Measurements from ENCODE around the gene MPV17. TPM values are rescaled to one million over a fixed set of nuclear protein-coding genes. Genes with fewer than 3 reads are reported as not detected.

The MPV17 gene, protein sequence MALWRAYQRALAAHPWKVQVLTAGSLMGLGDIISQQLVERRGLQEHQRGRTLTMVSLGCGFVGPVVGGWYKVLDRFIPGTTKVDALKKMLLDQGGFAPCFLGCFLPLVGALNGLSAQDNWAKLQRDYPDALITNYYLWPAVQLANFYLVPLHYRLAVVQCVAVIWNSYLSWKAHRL
- 64.8 and 67.7 TPM in 2 replicates for total RNA-seq

DNA sequence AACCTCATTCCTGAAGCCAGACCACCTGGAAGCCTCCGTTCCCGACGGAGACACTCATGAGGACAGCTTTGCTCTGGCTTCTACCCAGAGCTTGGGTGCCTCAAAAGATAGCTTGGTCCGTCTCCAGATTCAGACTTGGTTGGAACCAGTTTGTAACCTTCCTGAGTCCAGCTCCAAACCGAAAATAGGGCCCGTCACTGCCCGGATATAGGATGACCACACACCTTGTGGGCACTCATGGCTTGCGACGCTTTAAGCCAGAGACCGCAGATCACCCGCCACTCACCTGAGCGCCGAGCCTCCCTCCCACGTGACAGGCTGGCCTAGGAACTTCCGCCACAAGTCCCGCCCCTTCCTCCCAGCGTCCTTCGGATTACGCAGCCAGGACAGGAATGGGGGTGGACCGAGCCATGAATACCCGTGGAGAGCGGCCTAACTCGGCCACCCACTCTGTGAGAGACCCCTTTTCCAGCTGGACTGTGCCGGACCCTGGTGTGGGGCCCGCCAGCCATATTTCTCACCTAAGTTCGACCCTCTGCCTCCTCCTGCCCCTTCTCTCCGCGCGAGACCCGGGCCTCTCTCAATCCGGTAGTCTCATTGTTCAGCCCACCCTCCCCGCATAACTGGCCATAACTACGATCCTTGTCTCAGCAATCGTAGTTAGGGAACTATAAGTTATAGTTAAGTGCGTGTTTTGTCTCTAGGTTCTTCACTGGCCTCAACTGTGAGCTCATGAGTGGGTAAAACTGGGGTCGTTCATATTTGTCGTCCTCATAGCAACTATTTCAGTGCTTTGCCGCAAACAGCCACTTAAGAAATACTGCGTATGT lies at the start of gene MPV17:
TSS of gene MPV17 (minus strand) at position 332 of the 830 bp plus-strand sequence. CDS start 580 bp downstream, outside the sequence.

DNA sequence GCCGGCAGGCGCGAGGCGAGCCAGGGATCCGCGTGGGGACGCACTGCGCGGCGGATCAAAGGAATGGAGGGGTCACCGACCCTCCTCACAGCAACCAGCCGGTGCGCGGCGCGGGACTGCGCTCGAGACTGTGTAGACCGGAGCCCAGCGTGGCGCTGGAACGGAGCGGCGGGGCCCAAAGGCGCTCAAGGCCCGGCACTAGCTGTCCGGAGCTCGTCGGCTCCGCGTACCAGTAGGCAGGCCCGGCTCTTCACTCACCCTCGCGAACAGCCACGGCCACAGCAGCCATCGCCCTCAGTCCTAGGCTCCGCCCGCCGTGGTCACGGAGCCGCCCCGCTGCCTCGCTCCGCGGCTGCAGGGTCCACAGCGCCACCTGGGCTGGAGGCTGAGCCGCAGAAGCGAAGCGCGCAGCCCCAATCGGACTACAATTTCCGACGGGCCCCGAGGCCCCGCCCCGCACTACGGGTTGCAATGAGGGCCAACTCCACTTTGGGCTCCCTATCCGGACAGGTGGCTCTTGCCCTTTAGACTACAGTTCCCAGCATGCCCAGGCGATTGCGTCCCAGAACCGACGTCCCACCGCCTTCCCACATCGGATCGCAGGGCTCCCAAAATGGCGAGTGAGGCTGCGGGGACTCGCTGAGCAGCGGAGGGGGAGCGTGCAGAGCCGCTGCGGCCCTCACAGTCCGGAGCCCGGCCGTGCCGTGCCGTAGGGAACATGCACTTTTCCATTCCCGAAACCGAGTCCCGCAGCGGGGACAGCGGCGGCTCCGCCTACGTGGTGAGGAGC lies 47.3 kb upstream of the MPV17 start, which contains the start of the genes EIF2B4 and SNX17:
TSS of gene EIF2B4 (minus strand) at position 313 of the 790 bp plus-strand sequence. CDS start at position 289, 24 bp downstream.
TSS of gene SNX17 (plus strand) at position 591 of the 790 bp plus-strand sequence. CDS start at position 719, 128 bp downstream.

DNA sequence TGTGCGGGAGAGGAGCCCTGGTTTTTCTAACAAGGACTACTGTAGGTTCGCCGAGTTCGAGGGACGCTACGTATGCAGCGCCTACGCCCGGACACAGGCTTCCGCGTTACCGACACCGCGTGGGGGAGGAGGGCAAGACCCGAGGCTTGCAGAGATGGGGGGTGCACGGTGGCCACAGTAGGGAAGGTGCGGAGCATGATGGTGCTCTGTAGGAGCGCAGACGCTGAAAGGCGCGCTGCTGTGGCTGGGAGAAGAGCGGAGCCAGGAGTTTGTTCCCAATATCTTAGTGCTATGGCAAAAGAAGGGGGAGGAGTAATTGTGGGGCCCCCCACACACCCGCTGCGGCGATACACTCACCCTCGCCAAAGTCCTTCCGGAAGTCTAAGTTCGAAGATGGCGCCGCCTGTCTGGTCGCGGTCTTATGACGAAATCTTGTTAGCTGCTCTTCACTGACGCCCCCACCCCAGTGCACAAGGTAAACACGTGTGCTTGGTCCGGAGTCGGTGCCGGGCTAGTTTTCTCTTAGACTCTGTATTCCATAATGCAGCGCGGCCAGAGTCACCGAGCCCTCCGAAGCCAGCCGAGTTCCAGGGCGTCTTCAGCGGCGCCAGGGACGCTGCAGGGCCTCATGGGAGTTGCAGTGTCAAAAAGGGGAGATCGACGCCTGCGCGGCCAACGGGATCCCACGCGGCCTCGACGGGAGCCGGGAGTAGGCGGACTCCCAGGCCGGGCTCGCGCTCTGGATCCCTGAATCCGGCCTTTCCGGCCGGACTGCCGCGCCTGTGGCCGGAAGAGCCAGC lies 33.7 kb upstream of the MPV17 start, which contains the start of gene GTF3C2:
TSS of gene GTF3C2 (minus strand) at position 383 of the 800 bp plus-strand sequence. CDS start 13,210 bp downstream, outside the sequence.

DNA sequence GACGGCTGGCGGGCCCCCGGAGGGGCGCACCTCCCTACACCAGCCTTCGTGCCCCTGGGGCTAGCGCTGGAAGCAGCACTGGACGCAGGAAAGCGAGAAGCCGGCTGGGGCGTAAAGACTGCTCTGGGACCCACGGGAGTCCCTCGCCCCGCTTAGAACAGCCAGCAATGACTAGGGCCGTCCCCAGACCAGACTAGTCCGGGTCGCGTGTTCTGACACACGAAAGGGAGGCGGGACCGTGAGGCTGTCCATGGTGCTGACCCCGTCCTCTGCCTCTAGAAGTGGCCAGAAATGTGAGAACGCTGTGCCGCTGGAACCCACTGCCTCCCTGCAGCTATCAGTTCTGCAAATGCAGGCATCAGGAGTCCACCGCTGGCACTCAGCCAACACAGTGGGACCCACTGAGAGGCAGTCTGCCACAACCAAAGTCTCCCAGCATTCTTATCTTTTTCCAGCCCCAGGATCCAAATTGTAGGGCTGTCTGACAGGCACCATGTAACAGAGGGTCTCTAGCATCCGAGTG lies 14.5 kb downstream of the MPV17 start, which contains the start of gene UCN:
TSS of gene UCN (minus strand) at position 87 of the 523 bp plus-strand sequence. CDS start 550 bp downstream, outside the sequence.

DNA sequence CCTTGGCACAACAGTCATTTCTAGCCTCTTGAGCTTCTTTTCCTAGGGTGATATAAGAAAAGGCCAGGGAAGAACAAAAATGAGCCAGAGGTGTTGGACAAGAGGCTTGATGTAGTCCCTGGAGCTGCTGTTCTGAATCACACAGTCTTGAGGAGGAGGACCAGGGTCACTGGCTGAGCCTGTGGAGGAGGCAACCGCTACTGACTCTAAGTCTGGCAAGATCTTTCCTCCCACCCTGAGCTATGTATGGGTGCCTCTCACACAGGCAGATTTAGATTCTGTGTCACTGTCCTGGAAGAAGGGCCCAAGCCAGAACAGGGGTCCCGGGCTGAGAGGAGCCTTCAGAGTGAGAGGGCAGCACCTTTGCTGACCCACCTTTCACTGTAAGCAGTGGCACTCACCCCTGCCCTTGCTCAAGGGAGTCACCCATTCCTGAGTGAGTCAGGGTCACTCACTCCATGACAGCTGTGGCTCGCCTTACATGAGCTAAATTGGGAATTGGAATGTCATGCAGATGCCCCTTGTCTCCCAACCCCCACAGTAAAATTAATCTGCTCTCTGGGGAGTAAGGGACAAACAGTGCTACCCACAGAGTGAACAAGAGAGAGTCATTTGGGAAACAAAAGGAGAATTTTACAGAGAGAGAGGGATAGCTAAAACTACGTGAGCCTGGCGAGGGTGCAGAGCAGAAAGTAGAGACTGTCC lies 40.9 kb downstream of the MPV17 start, which contains the start of gene TRIM54:
TSS of gene TRIM54 (plus strand) at position 575 of the 705 bp plus-strand sequence. CDS start 303 bp downstream, outside the sequence.

DNA sequence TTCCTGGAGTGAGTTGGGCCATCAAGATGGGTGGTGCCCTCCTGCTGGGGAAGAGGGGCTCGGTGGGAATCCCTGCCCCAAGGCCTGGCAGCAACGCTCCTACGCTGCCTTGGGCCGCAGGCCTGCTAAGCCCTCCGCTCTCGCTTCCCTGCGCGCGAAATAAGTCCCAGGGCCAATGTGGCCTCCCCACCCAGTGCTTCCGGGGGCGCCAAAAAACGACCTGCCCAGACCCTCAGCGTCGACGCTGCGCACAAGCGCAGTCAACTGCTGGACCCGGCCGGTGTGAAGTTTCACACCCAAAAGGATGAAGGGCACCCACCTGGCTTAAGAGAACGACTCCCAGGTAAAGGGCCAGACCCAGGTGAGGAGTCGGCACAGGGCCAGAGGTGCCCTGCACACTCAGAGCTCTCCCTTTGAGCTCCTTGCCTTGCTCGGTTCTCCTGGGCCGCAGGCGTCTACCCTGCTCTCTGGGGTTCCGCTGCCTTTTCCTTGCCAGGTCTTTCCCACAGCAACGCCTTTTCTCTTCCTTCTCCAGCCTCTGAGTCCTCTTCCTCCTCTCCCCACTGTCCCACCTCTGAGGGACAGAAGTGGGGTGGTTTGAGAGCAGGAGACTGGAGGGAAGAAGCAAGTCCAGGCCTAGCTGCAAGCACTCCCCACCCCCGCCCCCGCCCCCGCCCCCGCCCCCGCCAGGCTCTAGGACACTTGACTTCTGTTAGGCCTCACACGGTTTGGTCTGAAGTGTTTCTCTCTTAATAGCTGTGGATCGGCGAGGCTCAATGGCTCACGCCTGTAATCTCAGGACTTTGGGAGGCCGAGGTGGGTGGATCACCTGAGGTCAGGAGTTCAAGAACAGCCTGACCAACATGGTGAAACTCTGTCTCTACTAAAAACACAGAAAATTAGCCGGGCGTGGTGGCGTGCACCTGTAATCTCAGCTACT lies 47.4 kb downstream of the MPV17 start, which contains the start of gene DNAJC5G:
TSS of gene DNAJC5G (plus strand) at position 223 of the 940 bp plus-strand sequence. CDS start 1,296 bp downstream, outside the sequence.

DNA sequence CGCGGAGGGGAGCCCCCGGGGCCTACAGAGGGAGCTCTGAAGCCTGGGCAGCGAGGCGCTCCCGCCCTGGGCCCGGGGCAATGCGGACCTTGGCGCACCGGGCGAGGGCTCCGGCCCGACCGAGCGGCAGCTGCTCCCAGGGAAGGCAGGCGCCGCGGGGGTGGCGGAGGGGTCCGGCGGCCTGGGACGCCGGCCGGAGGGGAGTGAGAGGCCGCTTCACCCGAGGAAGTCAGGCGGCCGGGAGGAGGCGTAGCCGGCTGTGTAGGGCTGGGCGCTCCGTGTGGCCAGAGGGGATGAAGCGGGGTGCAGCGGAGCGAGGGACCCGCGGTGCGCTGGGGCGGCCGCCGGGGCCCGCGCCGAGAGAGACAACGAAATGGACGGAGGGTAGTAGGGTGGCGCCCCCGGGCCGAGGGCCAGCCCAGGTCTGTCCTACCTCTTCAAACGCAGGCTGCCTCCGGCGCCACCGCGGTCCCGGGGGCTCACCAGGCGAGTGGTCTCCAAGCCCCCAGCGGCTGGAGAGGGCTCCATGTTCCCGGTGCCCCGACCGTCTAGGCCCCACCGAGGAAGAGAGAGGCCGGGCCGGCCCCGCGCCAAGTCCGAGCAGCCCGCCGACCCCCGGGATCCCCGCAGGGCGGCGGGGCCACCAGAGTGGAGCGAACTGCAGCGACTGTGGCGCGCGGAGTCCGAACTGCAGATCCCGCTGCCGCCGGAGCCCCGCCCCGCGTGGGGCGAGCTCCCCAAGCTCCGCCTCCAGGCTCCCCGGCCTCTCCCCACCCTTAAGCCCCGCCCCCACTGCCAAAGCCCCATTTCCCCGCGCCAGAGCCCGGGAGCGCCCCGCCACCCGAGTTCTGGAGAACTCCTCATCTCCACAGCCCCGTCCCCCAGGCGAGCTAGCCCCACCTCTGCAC lies 60.3 kb downstream of the MPV17 start, which contains the start of gene SLC30A3:
TSS of gene SLC30A3 (minus strand) at position 669 of the 908 bp plus-strand sequence. CDS start at position 528, 141 bp downstream.

Other genes starting within 250 kb of the MPV17 start
- gene EMILIN1, start 244.5 kb downstream of the MPV17 start, total RNA-seq = 189 and 203 TPM in 2 replicates
- gene KHK, start 236.3 kb downstream of the MPV17 start, total RNA-seq = 0.22 and 1.3 TPM in 2 replicates
- 0.88 TPM in 1 of 2 replicates, not detected in the other for gene CGREF1, start 204.0 kb downstream of the MPV17 start, total RNA-seq
- not detected in 2 replicates for gene ABHD1, start 199.3 kb downstream of the MPV17 start, total RNA-seq
- gene PREB, start 188.5 kb downstream of the MPV17 start, total RNA-seq = 76.7 and 108 TPM in 2 replicates
- gene PRR30, start 183.7 kb downstream of the MPV17 start, total RNA-seq = not detected in 2 replicates
- gene TCF23, start 174.1 kb downstream of the MPV17 start, total RNA-seq = not detected in 2 replicates
- gene ATRAID, start 111.1 kb downstream of the MPV17 start, total RNA-seq = 143 and 170 TPM in 2 replicates
- gene SLC5A6, start 110.8 kb downstream of the MPV17 start, total RNA-seq = 39.6 and 59.4 TPM in 2 replicates
- gene CAD, start 105.7 kb downstream of the MPV17 start, total RNA-seq = 34.4 and 72.2 TPM in 2 replicates
- gene SLC30A3, start 60.0 kb downstream of the MPV17 start, total RNA-seq = 0.14 TPM in 1 of 2 replicates, not detected in the other
- gene DNAJC5G, start 47.7 kb downstream of the MPV17 start, total RNA-seq = not detected in 2 replicates
- gene TRIM54, start 40.7 kb downstream of the MPV17 start, total RNA-seq = not detected in 2 replicates
- gene UCN, start 14.7 kb downstream of the MPV17 start, total RNA-seq = 0.86 and 1.1 TPM in 2 replicates
- 31.7 and 63.6 TPM in 2 replicates for gene GTF3C2, start 33.7 kb upstream of the MPV17 start, total RNA-seq
- 29.1 and 37.9 TPM in 2 replicates for gene EIF2B4, start 47.2 kb upstream of the MPV17 start, total RNA-seq
- gene SNX17, start 47.5 kb upstream of the MPV17 start, total RNA-seq = 141 and 166 TPM in 2 replicates
- gene ZNF513, start 57.6 kb upstream of the MPV17 start, total RNA-seq = 11.5 and 12.3 TPM in 2 replicates
- gene PPM1G, start 86.5 kb upstream of the MPV17 start, total RNA-seq = 98.0 and 99.6 TPM in 2 replicates
- gene NRBP1, start 105.5 kb upstream of the MPV17 start, total RNA-seq = 136 and 159 TPM in 2 replicates
- gene KRTCAP3, start 119.3 kb upstream of the MPV17 start, total RNA-seq = not detected in 2 replicates
- 14.2 and 18.5 TPM in 2 replicates for gene IFT172, start 166.6 kb upstream of the MPV17 start, total RNA-seq
- gene FNDC4, start 172.1 kb upstream of the MPV17 start, total RNA-seq = 2.2 and 14.0 TPM in 2 replicates
- 0.43 TPM in 1 of 2 replicates, not detected in the other for gene GCKR, start 173.7 kb upstream of the MPV17 start, total RNA-seq